Fibroblast of gingiva (primary cell): Measurements from ENCODE around the gene FSTL4.

Experiments
- DNase-seq: peaks from one replicate; pipeline ENCODE4 v3.0.0-alpha.2; 2011; ENCODE audit warnings: low read depth

The FSTL4 gene

GRCh38 chr5:133319905-133320520 lies 292.3 kb downstream of the FSTL4 start:
- DNase-seq: no peak

GRCh38 chr5:133319244-133319643 lies 293.1 kb downstream of the FSTL4 start:
- no peak for DNase-seq

GRCh38 chr5:133317558-133317957 lies 294.8 kb downstream of the FSTL4 start:
- DNase-seq: no peak

DNA sequence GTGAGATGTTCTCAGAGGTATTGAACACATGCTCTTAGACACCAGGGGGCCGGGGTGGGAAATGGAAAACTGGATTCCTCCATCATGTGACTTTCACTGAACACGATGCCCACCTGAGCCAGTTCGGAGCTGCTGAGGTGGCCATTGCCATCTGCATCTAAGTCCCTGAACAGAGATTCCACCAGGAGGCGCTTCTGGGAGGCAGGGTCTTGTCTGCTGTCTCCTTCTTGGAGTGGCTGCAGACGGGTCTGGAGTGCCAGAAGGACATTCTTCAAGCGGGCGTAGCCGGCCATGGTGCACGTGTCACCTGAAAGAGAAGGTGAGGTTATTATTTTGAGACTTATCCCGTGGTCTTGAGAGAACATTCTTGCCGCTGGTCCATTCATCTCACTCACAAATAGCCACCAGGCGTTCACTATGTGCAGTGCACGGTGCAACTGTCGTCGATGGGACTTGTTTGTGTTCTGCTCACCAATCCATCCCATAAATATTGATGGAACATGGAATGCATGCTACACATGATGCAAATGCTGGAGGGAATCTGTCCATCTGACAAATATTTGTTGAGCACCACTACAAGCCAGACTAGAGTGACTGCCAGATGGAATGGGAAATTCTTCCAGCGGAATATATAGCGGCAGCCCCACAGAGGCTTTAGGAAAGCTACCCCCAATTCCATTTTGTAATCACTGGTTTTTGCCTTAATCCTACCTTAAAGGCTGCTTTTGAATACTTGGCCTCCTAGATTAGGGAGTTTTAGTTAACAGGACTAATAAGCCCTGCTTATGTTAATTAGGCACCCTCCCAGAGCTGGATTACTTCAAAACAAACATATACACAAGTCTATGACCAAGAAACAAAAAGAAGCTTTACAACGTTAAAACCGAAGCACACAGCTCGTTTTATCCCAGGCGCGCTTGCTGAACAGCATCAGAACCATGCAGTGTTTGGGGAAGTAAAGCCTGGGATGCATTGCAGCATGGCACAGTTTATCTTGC lies 295.7 kb downstream of the FSTL4 start:
- DNase-seq: no peak

GRCh38 chr5:133314086-133314485 lies 298.3 kb downstream of the FSTL4 start:
- no peak for DNase-seq

DNA sequence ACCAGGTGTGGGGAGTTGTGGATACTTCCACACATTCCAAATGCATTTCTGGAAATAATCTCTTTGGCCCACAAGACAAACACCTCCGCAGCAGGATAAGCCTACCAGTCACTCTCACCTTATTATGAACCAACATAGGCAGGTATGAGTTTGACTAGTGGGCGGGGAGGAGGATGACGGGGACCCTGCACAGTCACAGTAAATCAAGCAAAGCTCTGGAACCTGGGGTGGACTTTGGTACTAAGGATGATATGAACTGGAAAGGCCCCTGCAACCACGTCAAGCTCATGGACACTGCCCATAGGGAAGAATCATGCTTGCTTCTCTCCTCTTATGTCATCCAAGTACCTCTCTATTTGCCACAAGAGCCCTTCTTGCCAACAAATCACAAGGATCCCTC lies 301.2 kb downstream of the FSTL4 start:
- DNase-seq: no peak

DNA sequence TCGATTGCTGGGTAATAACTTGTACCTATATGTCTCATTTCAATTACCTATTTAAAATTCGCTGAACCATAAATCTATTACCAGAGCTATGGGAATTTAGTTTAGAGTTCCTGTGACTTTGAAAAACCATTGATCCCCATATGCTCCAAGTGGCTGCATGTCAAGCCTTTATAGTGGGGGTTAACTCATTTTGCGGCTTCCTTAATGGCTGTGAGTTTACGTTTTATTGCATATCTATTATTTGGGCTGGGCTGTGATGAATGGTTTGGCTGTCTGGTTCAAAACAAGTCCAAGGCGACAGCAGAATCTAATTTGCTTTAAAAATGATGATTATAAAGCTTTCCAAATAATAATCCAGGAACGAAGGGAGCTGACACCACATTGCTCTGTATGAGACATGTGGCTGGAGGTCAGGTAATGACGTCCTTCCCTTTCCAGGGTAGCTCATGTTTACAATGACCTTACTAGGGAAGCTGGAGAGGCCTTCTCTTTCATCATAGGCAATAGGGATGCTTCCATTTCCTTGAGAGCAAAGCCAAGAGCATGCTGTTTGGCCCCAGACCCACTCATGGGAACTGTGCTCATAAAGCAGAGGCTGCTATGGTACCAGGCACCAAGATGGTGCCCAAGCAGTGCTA lies 302.2 kb downstream of the FSTL4 start:
- DNase-seq: no peak

- DNase-seq: no peak
Measured at GRCh38 chr5:133309166-133309795, 303.1 kb downstream of the FSTL4 start.

DNA sequence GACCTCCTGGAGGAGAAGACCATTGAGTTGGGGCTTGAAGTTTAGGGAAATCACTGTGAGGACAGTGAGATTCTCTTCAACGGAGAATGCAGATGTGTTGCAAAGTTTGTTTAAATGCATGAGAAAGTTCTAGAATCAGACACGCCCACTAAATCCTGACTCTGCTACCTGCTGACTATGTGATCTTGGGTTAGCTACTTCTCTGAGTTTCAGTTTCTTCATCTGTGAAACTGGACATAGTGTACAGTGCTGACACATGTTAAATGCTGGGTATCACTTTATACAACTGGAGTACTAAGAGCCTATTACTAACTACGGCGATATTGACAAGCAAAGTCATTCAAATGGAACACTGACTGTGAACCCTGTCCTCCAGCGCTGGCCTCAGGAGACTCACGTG lies 305.1 kb downstream of the FSTL4 start:
- no peak for DNase-seq

DNA sequence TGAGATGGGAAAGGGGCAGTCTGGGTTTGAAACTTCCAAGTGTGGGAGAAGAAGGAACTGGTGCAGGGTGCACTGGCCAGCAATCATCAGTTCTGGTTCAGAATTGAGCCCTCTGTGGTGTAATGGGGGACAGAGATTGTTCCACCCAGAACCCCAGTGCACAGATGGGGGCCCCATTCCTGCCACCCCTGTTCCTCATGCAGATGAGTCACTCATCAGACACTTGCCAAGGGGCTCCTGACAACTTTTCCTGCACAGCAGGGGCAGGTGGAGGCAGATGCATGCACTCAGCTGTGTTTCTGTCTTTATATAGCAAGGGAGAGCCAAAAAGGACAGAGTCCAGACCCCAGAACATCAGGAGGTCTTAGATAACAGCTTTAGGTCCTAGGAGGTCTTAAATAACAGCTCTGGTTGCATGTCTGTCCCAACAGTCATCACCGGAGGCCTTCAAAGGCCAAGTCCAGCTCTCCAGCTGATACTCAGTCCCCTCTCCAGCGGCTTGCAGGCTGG lies 307.6 kb downstream of the FSTL4 start:
- DNase-seq: no peak

DNA sequence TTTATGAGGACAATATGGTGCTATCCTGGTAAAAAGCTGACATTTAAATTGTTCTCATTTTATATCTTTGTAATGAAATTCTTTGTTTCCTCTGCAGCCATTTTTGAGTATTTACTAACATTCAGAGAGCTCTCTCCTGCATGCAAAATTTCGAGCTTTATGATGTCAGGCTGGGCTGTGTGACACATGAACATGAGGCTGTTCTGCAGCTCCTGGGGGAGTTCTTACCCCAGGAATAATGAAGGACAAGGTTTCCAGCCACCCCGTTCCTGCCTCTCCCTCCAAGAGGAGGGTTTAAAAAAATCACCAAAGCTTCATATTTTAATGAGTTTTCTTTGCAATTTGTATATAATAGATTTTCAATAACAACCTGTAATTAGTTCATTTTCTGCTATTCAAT lies 308.2 kb downstream of the FSTL4 start:
- DNase-seq: no peak

DNA sequence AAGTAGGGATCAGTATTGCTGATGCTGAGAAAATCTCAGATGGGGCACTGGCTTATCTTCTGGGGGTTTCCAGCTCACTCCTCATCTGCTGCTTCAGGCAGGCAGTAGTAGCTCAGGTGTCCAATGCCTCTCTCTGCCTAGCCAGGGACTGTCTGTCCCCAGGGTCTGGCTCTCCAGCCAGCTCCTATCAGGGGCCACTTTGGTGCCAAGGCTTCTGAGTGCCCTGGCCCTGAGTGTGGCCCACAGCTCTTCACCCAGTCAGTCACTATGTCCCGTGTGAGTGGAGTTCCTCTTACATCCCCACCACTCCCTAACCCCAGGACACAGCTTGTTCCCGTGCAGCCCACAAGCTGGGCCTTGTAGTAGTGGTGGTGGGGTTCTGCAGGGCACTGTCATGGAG lies 309.0 kb downstream of the FSTL4 start:
- no peak for DNase-seq

DNA sequence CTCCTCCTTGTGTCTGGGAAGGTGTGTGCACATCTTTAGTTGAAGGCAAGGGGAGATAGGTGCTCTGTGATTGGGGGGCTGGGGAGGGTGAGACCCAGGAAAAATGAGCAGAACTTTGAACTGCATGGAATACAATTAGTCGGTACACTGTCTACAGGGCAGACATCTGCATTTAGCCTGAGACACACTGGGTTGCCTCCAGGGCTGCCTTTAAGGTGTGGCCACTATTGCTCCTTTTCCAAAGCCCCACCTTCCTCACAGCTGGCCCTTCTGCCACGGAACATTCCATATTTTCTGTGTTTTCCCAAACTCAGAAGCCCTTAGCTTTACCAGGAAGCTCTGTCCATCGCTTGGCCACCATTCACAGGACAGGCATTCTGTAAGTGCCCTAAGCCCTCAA lies 312.6 kb downstream of the FSTL4 start:
- no peak for DNase-seq

DNA sequence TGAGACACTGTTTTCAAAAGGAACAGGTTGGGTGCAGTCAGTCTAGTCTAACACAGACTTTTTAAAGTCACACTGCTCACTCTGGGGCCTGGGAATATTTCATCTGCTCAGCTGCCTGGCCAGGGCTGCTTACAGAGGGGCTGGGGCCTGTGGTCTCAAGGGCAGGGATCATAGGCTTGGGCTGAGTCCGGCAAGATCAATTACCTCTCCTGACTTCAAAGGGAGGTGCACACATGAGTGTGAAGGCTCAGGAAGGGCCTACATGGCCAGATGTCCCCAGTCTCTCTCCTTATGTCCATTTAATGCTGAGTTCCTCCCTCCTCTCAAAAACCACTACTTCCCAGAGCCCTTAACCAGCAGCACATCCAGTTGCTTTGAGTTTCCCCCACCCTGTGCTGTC lies 313.3 kb downstream of the FSTL4 start:
- DNase-seq: no peak

DNA sequence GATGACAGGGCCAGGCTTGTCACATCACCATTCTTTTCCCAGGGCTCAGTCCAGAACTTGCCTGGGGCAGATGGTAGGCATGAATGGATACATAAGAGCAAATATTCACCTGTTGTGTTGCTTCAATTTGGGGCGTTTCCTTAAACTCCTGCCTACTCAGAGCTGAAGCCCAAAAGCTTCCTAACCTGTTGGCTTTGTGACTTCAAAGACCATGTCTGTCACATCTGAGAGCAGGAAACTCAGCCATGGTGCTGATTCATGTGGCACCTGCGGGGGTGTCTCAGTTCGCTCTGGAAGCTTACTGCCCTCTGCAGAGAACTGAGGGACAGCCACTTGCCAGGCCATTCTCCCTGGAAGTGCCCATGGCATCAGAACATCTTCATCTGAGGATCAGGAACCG lies 313.9 kb downstream of the FSTL4 start:
- no peak for DNase-seq

GRCh38 chr5:133297293-133297692 lies 315.0 kb downstream of the FSTL4 start:
- DNase-seq: no peak

- no peak for DNase-seq
Measured at GRCh38 chr5:133296624-133297023, 315.7 kb downstream of the FSTL4 start.

DNA sequence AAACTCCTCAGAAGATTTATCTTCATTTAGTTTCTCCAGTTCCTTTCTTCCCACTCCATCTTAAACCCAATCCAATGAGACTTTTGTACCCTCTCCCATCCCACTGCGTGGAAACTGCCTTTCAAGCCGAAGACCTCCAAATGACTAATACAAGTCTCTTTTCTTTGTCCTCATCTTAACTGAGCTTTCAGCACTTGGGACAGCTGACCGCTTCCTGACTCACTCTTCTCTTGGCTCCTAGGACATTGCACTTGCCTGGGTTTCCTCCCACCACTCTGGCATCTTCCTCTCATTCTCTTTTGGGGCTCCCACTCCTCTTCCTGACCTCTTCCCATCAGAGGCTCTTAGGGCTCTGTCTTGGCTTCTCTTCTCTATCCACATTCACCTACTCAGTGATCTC lies 316.8 kb downstream of the FSTL4 start:
- no peak for DNase-seq

GRCh38 chr5:133294380-133294779 lies 318.0 kb downstream of the FSTL4 start:
- DNase-seq: no peak

- no peak for DNase-seq
Measured at GRCh38 chr5:133293960-133294359, 318.4 kb downstream of the FSTL4 start.

GRCh38 chr5:133292300-133292699 lies 320.0 kb downstream of the FSTL4 start:
- DNase-seq: no peak

DNA sequence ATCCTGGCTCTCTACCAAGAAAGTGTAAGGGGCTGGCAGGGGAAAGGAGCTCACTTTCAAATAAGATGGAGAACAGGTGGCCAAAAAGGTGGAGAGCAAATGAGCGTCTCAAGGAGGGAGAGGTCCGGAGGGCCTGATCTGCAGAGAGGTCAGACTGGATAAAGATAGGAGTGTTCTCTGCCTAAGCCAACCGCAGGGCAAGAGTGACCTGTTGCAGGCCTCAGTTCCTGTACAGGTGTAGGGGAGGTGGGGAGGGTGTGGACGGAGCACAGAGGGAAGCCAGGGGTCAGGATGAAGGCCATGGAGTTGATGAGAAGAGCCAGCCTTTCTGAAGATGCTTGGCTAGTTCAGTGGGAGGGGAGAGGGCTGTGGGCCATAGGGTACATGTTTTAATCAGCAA lies 320.8 kb downstream of the FSTL4 start:
- no peak for DNase-seq
